ENCODE data around the gene PDE2A. TPM values are rescaled to one million over a fixed set of nuclear protein-coding genes. Genes with fewer than 3 reads are reported as not detected.

The PDE2A gene
- total and polyA plus RNA-seq, 2 of the 4 experiments (the other 2 are of a cell fraction) = 0.02 TPM; not detected in 1

DNA sequence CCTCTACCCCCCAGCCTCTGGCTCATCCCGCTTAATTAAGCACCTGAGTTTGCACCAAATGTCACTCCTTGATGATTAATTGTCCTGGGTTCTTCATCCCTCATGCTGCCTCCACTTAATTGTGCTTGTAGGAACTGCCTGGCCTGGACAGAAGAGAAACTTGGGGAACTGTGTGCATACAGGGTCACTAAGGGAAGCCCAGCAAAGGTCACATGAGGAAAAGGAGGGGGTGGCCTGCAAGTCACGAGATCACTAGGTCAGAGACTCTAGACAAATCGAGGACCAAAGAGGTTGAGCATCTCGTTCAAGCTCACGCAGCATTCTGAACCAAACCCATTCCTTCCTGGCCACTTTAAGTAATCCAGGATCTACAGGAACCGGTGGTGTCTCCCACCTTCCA lies 75.8 kb downstream of the PDE2A start:
- in situ Hi-C loops (cut with MboI; ENCODE audit: low sequenced_read_pairs) = no loop called here
- no CpG with 5 or more reads among the region's 6 CpGs for WGBS, 2 experiments (ENCODE audit: extremely low coverage in 2 of 2, insufficient read length in 1 of 2)
- CTCF ChIA-PET = interaction anchor here (0.6 to 1.4 kb wide), 2 partner anchors 8 to 87 kb away, joined by 3 read pairs; no protein-coding TSS in a partner anchor

More for the DNA sequence above, 75.8 kb downstream of the PDE2A start:
- Histone ChIP-seq H4K91ac (ENCODE audit: insufficient read depth, low read depth, low read length) (no peak overlapping the region), H3K27ac (ENCODE audit: insufficient read depth, low read length) (no peak overlapping the region), H3K4me2 (ENCODE audit: low read depth, low read length) (no peak overlapping the region), H4K5ac (ENCODE audit: low read depth, low read length) (no peak overlapping the region), H3K18ac (ENCODE audit: low read depth, low read length) (no peak overlapping the region), H3K4me3 (ENCODE audit: insufficient read depth, low read depth, low read length) (no peak overlapping the region), H3K14ac (replicated peaks; ENCODE audit: low read depth, low read length) (no peak overlapping the region), H3K4ac (ENCODE audit: low read depth, low read length) (no peak overlapping the region), H2AK9ac (replicated peaks; ENCODE audit: low read depth, low read length, poor library complexity) (no peak overlapping the region), H2BK5ac (ENCODE audit: low read depth, low read length, poor library complexity, severe bottlenecking) (no peak overlapping the region), H3K79me1 (ENCODE audit: low read depth in 1 of 2, low read length in 2 of 2) (no peaks in the 10 kb centered on the region), H3K56ac (ENCODE audit: extremely low read depth, insufficient read depth, low read length) (no peak overlapping the region), H3K4me1 (ENCODE audit: control insufficient read depth, insufficient read depth, low read length) (no peaks in the 10 kb centered on the region), H3K9ac (ENCODE audit: low read depth, low read length) (no peak overlapping the region), H4K8ac (ENCODE audit: low read depth in 2 of 2, low read length in 2 of 2) (no peak overlapping the region), H2AK5ac (ENCODE audit: low read depth, low read length) (no peak overlapping the region), H2BK15ac (ENCODE audit: low read depth, low read length) (no peak overlapping the region), H2BK120ac (ENCODE audit: low read depth, low read length) (no peak overlapping the region), H2AFZ (replicated peaks; ENCODE audit: low read length, poor library complexity) (no peak overlapping the region), H2BK20ac (ENCODE audit: low read depth, low read length) (no peak overlapping the region), H4K20me1 (ENCODE audit: insufficient read depth, low read length) (no peaks in the 10 kb centered on the region), H3K23ac (ENCODE audit: low read depth, low read length) (no peak overlapping the region), H3K9me1 (ENCODE audit: insufficient read depth, low read length) (no peaks in the 10 kb centered on the region), H3K36me3 (ENCODE audit: control insufficient read depth, insufficient read depth, low read length) (no peaks in the 10 kb centered on the region), H3K27me3 (ENCODE audit: control insufficient read depth, insufficient read depth, low read length) (peaks cover 84% of the 10 kb centered on the region), H3K9me3 (ENCODE audit: control insufficient read depth, insufficient read depth, low read length) (no peaks in the 10 kb centered on the region)
- POLR2A ChIA-PET (ENCODE audit: unreplicated experiment) = no interaction called here
- no peak for DNase-seq
- BruUV-seq (replicated peaks) = no TSS peak
- intact Hi-C loops (cut with micrococcal nuclease) = no loop called here
- ATAC-seq (ENCODE audit: low read depth) = no peak
- no peak for TF ChIP-seq CEBPB (IDR thresholded peaks at IDR 0.05; ENCODE audit: low read depth, low read length)
- TF ChIP-seq MAFK (IDR thresholded peaks at IDR 0.05; ENCODE audit: low read depth, low read length) = no peak
- no peak for TF ChIP-seq CHD1 (IDR thresholded peaks at IDR 0.05; ENCODE audit: low read depth, low read length)
- no peak for TF ChIP-seq BHLHE40 (IDR thresholded peaks at IDR 0.05; ENCODE audit: low read depth, low read length)
- TF ChIP-seq POLR2A (IDR thresholded peaks at IDR 0.05; ENCODE audit: low read depth, low read length) = no peak
- TF ChIP-seq, protein P1, sequence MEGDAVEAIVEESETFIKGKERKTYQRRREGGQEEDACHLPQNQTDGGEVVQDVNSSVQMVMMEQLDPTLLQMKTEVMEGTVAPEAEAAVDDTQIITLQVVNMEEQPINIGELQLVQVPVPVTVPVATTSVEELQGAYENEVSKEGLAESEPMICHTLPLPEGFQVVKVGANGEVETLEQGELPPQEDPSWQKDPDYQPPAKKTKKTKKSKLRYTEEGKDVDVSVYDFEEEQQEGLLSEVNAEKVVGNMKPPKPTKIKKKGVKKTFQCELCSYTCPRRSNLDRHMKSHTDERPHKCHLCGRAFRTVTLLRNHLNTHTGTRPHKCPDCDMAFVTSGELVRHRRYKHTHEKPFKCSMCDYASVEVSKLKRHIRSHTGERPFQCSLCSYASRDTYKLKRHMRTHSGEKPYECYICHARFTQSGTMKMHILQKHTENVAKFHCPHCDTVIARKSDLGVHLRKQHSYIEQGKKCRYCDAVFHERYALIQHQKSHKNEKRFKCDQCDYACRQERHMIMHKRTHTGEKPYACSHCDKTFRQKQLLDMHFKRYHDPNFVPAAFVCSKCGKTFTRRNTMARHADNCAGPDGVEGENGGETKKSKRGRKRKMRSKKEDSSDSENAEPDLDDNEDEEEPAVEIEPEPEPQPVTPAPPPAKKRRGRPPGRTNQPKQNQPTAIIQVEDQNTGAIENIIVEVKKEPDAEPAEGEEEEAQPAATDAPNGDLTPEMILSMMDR (conservative IDR thresholded peaks at IDR 0.05; ENCODE audit: low read depth, low read length) = no peak
- TF ChIP-seq FOS (IDR thresholded peaks at IDR 0.05; ENCODE audit: low read depth, low read length) = no peak
- TF ChIP-seq MAZ (IDR thresholded peaks at IDR 0.05; ENCODE audit: borderline replicate concordance, low read depth, low read length) = no peak
- no peak for TF ChIP-seq RCOR1 (IDR thresholded peaks at IDR 0.05; ENCODE audit: insufficient replicate concordance, low read length)
- TF ChIP-seq, protein P2, sequence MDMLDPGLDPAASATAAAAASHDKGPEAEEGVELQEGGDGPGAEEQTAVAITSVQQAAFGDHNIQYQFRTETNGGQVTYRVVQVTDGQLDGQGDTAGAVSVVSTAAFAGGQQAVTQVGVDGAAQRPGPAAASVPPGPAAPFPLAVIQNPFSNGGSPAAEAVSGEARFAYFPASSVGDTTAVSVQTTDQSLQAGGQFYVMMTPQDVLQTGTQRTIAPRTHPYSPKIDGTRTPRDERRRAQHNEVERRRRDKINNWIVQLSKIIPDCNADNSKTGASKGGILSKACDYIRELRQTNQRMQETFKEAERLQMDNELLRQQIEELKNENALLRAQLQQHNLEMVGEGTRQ (IDR thresholded peaks at IDR 0.05; ENCODE audit: low read depth, low read length) = no peak
- no peak for TF ChIP-seq MXI1 (IDR thresholded peaks at IDR 0.05; ENCODE audit: borderline replicate concordance, low read depth, low read length)
- TF ChIP-seq SMC3 (IDR thresholded peaks at IDR 0.05; ENCODE audit: low read depth, low read length) = no peak
- no peak for TF ChIP-seq RAD21 (IDR thresholded peaks at IDR 0.05; ENCODE audit: low read length)
- dilution Hi-C loops (cut with HindIII; ENCODE audit: low sequenced_read_pairs, unreplicated experiment) = no loop called here

Measured in IMR-90 (cell line).